ENCODE data around the gene VAT1L.

The VAT1L gene

GRCh38 chr16:78001451-78002025, 213.2 kb downstream of the VAT1L start:
- no peak for DNase-seq

- peak; percentile 68 for DNase-seq
Observed at GRCh38 chr16:78002915-78003538, 214.7 kb downstream of the VAT1L start.

- DNase-seq: no peak
Observed at GRCh38 chr16:78004517-78004916, 216.2 kb downstream of the VAT1L start.

- DNase-seq: peak; percentile 6
Observed at GRCh38 chr16:78005881-78006280, 217.5 kb downstream of the VAT1L start.

- DNase-seq: no peak
Observed at GRCh38 chr16:78007121-78007520, 218.8 kb downstream of the VAT1L start.

- no peak for DNase-seq
Observed at GRCh38 chr16:78022347-78023060, 234.1 kb downstream of the VAT1L start, which contains the start of gene CLEC3A. Gene CLEC3A, plus strand, starts transcription at chr16:78022548. Its CDS starts 79 bp downstream, at chr16:78022627.

GRCh38 chr16:78024159-78024558, 235.8 kb downstream of the VAT1L start:
- no peak for DNase-seq

GRCh38 chr16:78025631-78026030, 237.3 kb downstream of the VAT1L start:
- no peak for DNase-seq

GRCh38 chr16:78028018-78028417, 239.7 kb downstream of the VAT1L start:
- DNase-seq: no peak
